H1 (cell line): ENCODE results near the gene DLAT. TPM values are rescaled to one million over a fixed set of nuclear protein-coding genes. Genes with fewer than 3 reads are reported as not detected.

Experiments
- CHD1 ChIP-seq: IDR thresholded peaks from 2 replicates; pipeline ENCODE4 v1.6.1; 2012; ENCODE audit warnings: low read depth, low read length, improper control_type of control experiment
- EGR1 ChIP-seq: IDR thresholded peaks from 2 replicates; pipeline ENCODE4 v1.6.1; 2011; ENCODE audit warnings: low read depth, low read length, borderline replicate concordance
- EZH2 ChIP-seq: fragments of 200-600 bp; sonication (generic); IDR thresholded peaks from 2 replicates; pipeline ENCODE4 v1.7.1; 2012; ENCODE audit warnings: low read depth, mild to moderate bottlenecking, moderate library complexity, low read length, inconsistent platforms; ENCODE audit not compliant: severe bottlenecking
- KDM1A ChIP-seq: fragments of 200-600, 300-600 bp; sonication (generic); IDR thresholded peaks from 2 replicates; pipeline ENCODE4 v1.7.1; 2016; ENCODE audit warnings: mild to moderate bottlenecking, low read length, borderline replicate concordance
- MAFK ChIP-seq: IDR thresholded peaks from 2 replicates; pipeline ENCODE4 v1.6.1; 2012; ENCODE audit warnings: low read depth, mild to moderate bottlenecking, improper control_type of control experiment, low read length
- SIN3A ChIP-seq, 2 experiments: IDR thresholded peaks in 1 of 2; conservative IDR thresholded peaks in 1 of 2; 2 replicates each; pipeline ENCODE4 v1.6.1; 2011 to 2012; ENCODE audit warnings: low read length in 2 of 2, improper control_type of control experiment in 1 of 2, low read depth in 1 of 2, mild to moderate bottlenecking in 1 of 2
- TAF1 ChIP-seq: IDR thresholded peaks from 2 replicates; pipeline ENCODE4 v1.6.1; 2011; ENCODE audit warnings: mild to moderate bottlenecking, low read depth, low read length
- TAF7 ChIP-seq: optimal IDR thresholded peaks from 2 replicates; pipeline ENCODE3; 2011; ENCODE audit warnings: low read depth, mild to moderate bottlenecking, inconsistent platforms, low read length, moderate library complexity, borderline replicate concordance
- ZNF274 ChIP-seq: IDR thresholded peaks from 2 replicates; pipeline ENCODE4 v1.7.0; 2012; ENCODE audit warnings: low read length, borderline replicate concordance; ENCODE audit errors: extremely low read depth
- polyA plus RNA-seq, 7 experiments: library from polyadenylated mRNA; depleted of rRNA in 3 of 7; stranded (reverse) in 5 of 7; unstranded in 2 of 7; fragments of >200 nt in 5 of 7; fragments of 200-250 nt in 2 of 7; gene quantifications; 1 replicate in 5 of 7; 2 replicates in 1 of 7; 4 replicates in 1 of 7; pipeline versions ENCODE4 v1.2.1 to v1.2.3, GENCODE V29; 2011 to 2013; ENCODE audit warnings: missing spikeins in 2 of 7, mixed read lengths in 2 of 7
- total RNA-seq: library from RNA; stranded (reverse); fragmentation: NEBNext Ultra II Directional; extraction: Animal tissue kit (Norgen Biotek cat#: 25700); gene quantifications from 2 replicates; pipeline ENCODE4 v1.2.1, GENCODE V29; 2021

The DLAT gene
- total and polyA plus RNA-seq, 2 of the 8 experiments (the other 6 are each of a cell fraction or from before 2014, with no cell fraction given) = 23.1 to 66.2 TPM

DNA sequence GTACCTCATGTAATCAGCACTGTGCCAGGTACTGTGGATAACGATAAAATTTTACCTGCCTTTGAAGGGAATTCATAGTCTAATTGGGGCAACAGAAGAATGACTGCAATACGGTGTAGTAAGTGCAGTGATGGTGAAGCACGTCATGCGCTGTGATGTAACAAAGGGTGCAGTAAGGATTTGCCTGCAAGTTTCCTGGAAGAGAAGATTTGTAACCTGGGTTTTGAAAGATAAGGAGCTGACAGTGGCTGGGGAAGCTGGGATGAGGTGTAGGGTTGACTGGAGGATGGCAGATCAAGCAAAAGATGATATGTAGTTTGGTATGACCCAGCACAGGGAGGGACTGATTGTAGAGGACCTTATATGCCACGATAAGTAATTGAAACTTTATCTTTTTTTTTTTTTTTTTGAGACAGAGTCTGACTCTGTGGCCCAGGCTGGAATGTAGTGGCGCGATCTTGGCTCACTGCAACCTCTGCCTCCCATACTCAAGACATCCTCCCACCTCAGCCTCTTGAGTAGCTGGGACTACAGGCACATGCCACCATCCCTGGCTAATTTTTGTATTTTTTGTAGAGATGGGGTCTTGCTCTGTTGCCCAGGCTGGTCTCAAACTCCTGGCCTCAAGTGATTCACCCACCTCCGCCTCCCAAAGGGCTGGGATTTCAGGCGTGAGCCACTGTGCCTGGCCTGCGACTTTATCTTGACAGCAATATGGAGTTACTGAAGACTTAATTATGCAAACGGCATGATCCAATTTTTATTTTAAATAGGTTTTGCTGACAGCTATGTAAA is 72.7 kb downstream of the DLAT start (continued):
- TF ChIP-seq ZNF274 (no peak), EZH2 (no peak), TAF1 (no peak), SIN3A (conservative IDR thresholded peaks at IDR 0.05 in 1 of 2, IDR thresholded peaks at IDR 0.05 in 1 of 2; ENCODE audit: low read depth in 1 of 2, low read length in 2 of 2) (no peak), TAF7 (no peak), EGR1 (no peak), CHD1 (no peak), KDM1A (no peak), MAFK (no peak)
